ENCODE results near the gene GABBR2.
"Not testable (repeated sequence)": the region's sequence is repeated elsewhere in the genome, so short reads cannot be mapped to it uniquely, and the experiment has no call there.

Gene GABBR2

GRCh38 chr9:98591696-98592095, 117.0 kb downstream of the GABBR2 start:
- DNase-seq = no peak

- no peak for DNase-seq
These were observed 118.6 kb downstream of the GABBR2 start for GRCh38 chr9:98590101-98590500.

GRCh38 chr9:98589102-98589501, 119.6 kb downstream of the GABBR2 start:
- no peak for DNase-seq

GRCh38 chr9:98584853-98585438, 123.8 kb downstream of the GABBR2 start:
- not testable (repeated sequence) for DNase-seq

GRCh38 chr9:98584059-98584458, 124.7 kb downstream of the GABBR2 start:
- DNase-seq = no peak

- no peak for DNase-seq
These were observed 125.3 kb downstream of the GABBR2 start for GRCh38 chr9:98583417-98583816.

- no peak for DNase-seq
These were observed 127.8 kb downstream of the GABBR2 start for GRCh38 chr9:98580956-98581355.

- DNase-seq = no peak
These were observed 129.0 kb downstream of the GABBR2 start for GRCh38 chr9:98579700-98580099.

GRCh38 chr9:98577446-98577845, 131.3 kb downstream of the GABBR2 start:
- no peak for DNase-seq

GRCh38 chr9:98576859-98577258, 131.9 kb downstream of the GABBR2 start:
- no peak for DNase-seq

- no peak for DNase-seq
These were observed 132.4 kb downstream of the GABBR2 start for GRCh38 chr9:98576354-98576753.

GRCh38 chr9:98575379-98576346, 133.1 kb downstream of the GABBR2 start:
- DNase-seq = no peak

- DNase-seq = no peak
These were observed 134.9 kb downstream of the GABBR2 start for GRCh38 chr9:98573749-98574278.

GRCh38 chr9:98572796-98573195, 135.9 kb downstream of the GABBR2 start:
- DNase-seq = no peak

- DNase-seq = no peak
These were observed 136.6 kb downstream of the GABBR2 start for GRCh38 chr9:98572054-98572627.

GRCh38 chr9:98571643-98572042, 137.1 kb downstream of the GABBR2 start:
- no peak for DNase-seq

GRCh38 chr9:98570663-98571440, 137.9 kb downstream of the GABBR2 start:
- no peak for DNase-seq

GRCh38 chr9:98570055-98570454, 138.7 kb downstream of the GABBR2 start:
- no peak for DNase-seq

- no peak for DNase-seq
These were observed 139.2 kb downstream of the GABBR2 start for GRCh38 chr9:98569491-98569890.

- no peak for DNase-seq
These were observed 139.7 kb downstream of the GABBR2 start for GRCh38 chr9:98568909-98569469.

- DNase-seq = no peak
These were observed 140.4 kb downstream of the GABBR2 start for GRCh38 chr9:98568234-98568908.
